ENCODE results near the gene ATG16L1.

The ATG16L1 gene

GRCh38 chr2:233227346-233227978 is 24.0 kb upstream of the ATG16L1 start:
- H3K27ac ChIP-seq (ENCODE audit: low read depth in 2 of 2, low read length in 2 of 2), result no peak overlapping the region
- H3K4me1 ChIP-seq (ENCODE audit: control insufficient read depth in 2 of 2, insufficient read depth in 2 of 2, low read length in 2 of 2), result no peaks in the 10 kb centered on the region
- H3K36me3 ChIP-seq (ENCODE audit: control insufficient read depth in 2 of 2, insufficient read depth in 2 of 2, low read length in 2 of 2), result no peaks in the 10 kb centered on the region
- no peak overlapping the region for H3K4me3 ChIP-seq (ENCODE audit: low read length in 2 of 2)
- no peaks in the 10 kb centered on the region for H3K9me3 ChIP-seq (ENCODE audit: control insufficient read depth in 2 of 2, low read length in 2 of 2)
- H3K9ac ChIP-seq (ENCODE audit: low read depth in 1 of 2, low read length in 2 of 2), result no peak overlapping the region
- no peaks in the 10 kb centered on the region for H3K27me3 ChIP-seq (ENCODE audit: control insufficient read depth in 2 of 2, insufficient read depth in 2 of 2, low read length in 2 of 2)

GRCh38 chr2:233228376-233228775 is 23.1 kb upstream of the ATG16L1 start:
- H3K4me1 ChIP-seq (ENCODE audit: control insufficient read depth in 2 of 2, insufficient read depth in 2 of 2, low read length in 2 of 2), result no peaks in the 10 kb centered on the region
- H3K9me3 ChIP-seq (ENCODE audit: control insufficient read depth in 2 of 2, low read length in 2 of 2), result no peaks in the 10 kb centered on the region
- H3K27ac ChIP-seq (ENCODE audit: low read depth in 2 of 2, low read length in 2 of 2), result no peak overlapping the region
- no peaks in the 10 kb centered on the region for H3K36me3 ChIP-seq (ENCODE audit: control insufficient read depth in 2 of 2, insufficient read depth in 2 of 2, low read length in 2 of 2)
- H3K4me3 ChIP-seq (ENCODE audit: low read length in 2 of 2), result no peak overlapping the region
- no peak overlapping the region for H3K9ac ChIP-seq (ENCODE audit: low read depth in 1 of 2, low read length in 2 of 2)
- no peaks in the 10 kb centered on the region for H3K27me3 ChIP-seq (ENCODE audit: control insufficient read depth in 2 of 2, insufficient read depth in 2 of 2, low read length in 2 of 2)

GRCh38 chr2:233233618-233234230 is 17.7 kb upstream of the ATG16L1 start:
- Histone ChIP-seq H3K9ac (ENCODE audit: low read depth in 1 of 2, low read length in 2 of 2) (no peak overlapping the region), H3K4me1 (ENCODE audit: control insufficient read depth in 2 of 2, insufficient read depth in 2 of 2, low read length in 2 of 2) (no peaks in the 10 kb centered on the region)

GRCh38 chr2:233234264-233234663 is 17.2 kb upstream of the ATG16L1 start:
- Histone ChIP-seq H3K9ac (ENCODE audit: low read depth in 1 of 2, low read length in 2 of 2) (no peak overlapping the region), H3K4me3 (ENCODE audit: low read length in 2 of 2) (no peak overlapping the region), H3K36me3 (ENCODE audit: control insufficient read depth in 2 of 2, insufficient read depth in 2 of 2, low read length in 2 of 2) (no peaks in the 10 kb centered on the region), H3K27me3 (ENCODE audit: control insufficient read depth in 2 of 2, insufficient read depth in 2 of 2, low read length in 2 of 2) (no peaks in the 10 kb centered on the region), H3K4me1 (ENCODE audit: control insufficient read depth in 2 of 2, insufficient read depth in 2 of 2, low read length in 2 of 2) (no peaks in the 10 kb centered on the region), H3K27ac (ENCODE audit: low read depth in 2 of 2, low read length in 2 of 2) (no peak overlapping the region), H3K9me3 (ENCODE audit: control insufficient read depth in 2 of 2, low read length in 2 of 2) (peaks cover 0 to 1% of the 10 kb centered on the region in 2 donors)

More at GRCh38 chr2:233233618-233234230, 17.7 kb upstream of the ATG16L1 start:
- Histone ChIP-seq H3K36me3 (ENCODE audit: control insufficient read depth in 2 of 2, insufficient read depth in 2 of 2, low read length in 2 of 2) (no peaks in the 10 kb centered on the region), H3K4me3 (ENCODE audit: low read length in 2 of 2) (no peak overlapping the region), H3K9me3 (ENCODE audit: control insufficient read depth in 2 of 2, low read length in 2 of 2) (peaks cover 0 to 1% of the 10 kb centered on the region in 2 donors), H3K27ac (ENCODE audit: low read depth in 2 of 2, low read length in 2 of 2) (no peak overlapping the region), H3K27me3 (ENCODE audit: control insufficient read depth in 2 of 2, insufficient read depth in 2 of 2, low read length in 2 of 2) (no peaks in the 10 kb centered on the region)

- no peak overlapping the region for H3K4me3 ChIP-seq (ENCODE audit: low read length in 2 of 2)
- H3K4me1 ChIP-seq (ENCODE audit: control insufficient read depth in 2 of 2, insufficient read depth in 2 of 2, low read length in 2 of 2), result no peaks in the 10 kb centered on the region
- peaks cover 0 to 1% of the 10 kb centered on the region in 2 donors for H3K9me3 ChIP-seq (ENCODE audit: control insufficient read depth in 2 of 2, low read length in 2 of 2)
- no peaks in the 10 kb centered on the region for H3K27me3 ChIP-seq (ENCODE audit: control insufficient read depth in 2 of 2, insufficient read depth in 2 of 2, low read length in 2 of 2)
- H3K9ac ChIP-seq (ENCODE audit: low read depth in 1 of 2, low read length in 2 of 2), result no peak overlapping the region
- no peak overlapping the region for H3K27ac ChIP-seq (ENCODE audit: low read depth in 2 of 2, low read length in 2 of 2)
- no peaks in the 10 kb centered on the region for H3K36me3 ChIP-seq (ENCODE audit: control insufficient read depth in 2 of 2, insufficient read depth in 2 of 2, low read length in 2 of 2)
These were observed 16.5 kb upstream of the ATG16L1 start for GRCh38 chr2:233234996-233235395.

- H3K9ac ChIP-seq (ENCODE audit: low read depth in 1 of 2, low read length in 2 of 2), result no peak overlapping the region
- no peaks in the 10 kb centered on the region for H3K4me1 ChIP-seq (ENCODE audit: control insufficient read depth in 2 of 2, insufficient read depth in 2 of 2, low read length in 2 of 2)
- no peaks in the 10 kb centered on the region for H3K36me3 ChIP-seq (ENCODE audit: control insufficient read depth in 2 of 2, insufficient read depth in 2 of 2, low read length in 2 of 2)
- no peak overlapping the region for H3K27ac ChIP-seq (ENCODE audit: low read depth in 2 of 2, low read length in 2 of 2)
- H3K27me3 ChIP-seq (ENCODE audit: control insufficient read depth in 2 of 2, insufficient read depth in 2 of 2, low read length in 2 of 2), result no peaks in the 10 kb centered on the region
- peaks cover 0 to 1% of the 10 kb centered on the region in 2 donors for H3K9me3 ChIP-seq (ENCODE audit: control insufficient read depth in 2 of 2, low read length in 2 of 2)
- no peak overlapping the region for H3K4me3 ChIP-seq (ENCODE audit: low read length in 2 of 2)
These were observed 15.5 kb upstream of the ATG16L1 start for GRCh38 chr2:233235977-233236376.

GRCh38 chr2:233236820-233237589 is 14.5 kb upstream of the ATG16L1 start:
- peaks cover 2 to 6% of the 10 kb centered on the region in 2 donors for H3K4me1 ChIP-seq (ENCODE audit: control insufficient read depth in 2 of 2, insufficient read depth in 2 of 2, low read length in 2 of 2)
- H3K27ac ChIP-seq (ENCODE audit: low read depth in 2 of 2, low read length in 2 of 2), result no peak overlapping the region
- H3K27me3 ChIP-seq (ENCODE audit: control insufficient read depth in 2 of 2, insufficient read depth in 2 of 2, low read length in 2 of 2), result no peaks in the 10 kb centered on the region
- peaks cover 0 to 1% of the 10 kb centered on the region in 2 donors for H3K9me3 ChIP-seq (ENCODE audit: control insufficient read depth in 2 of 2, low read length in 2 of 2)
- no peak overlapping the region for H3K4me3 ChIP-seq (ENCODE audit: low read length in 2 of 2)
- no peak overlapping the region for H3K9ac ChIP-seq (ENCODE audit: low read depth in 1 of 2, low read length in 2 of 2)
- H3K36me3 ChIP-seq (ENCODE audit: control insufficient read depth in 2 of 2, insufficient read depth in 2 of 2, low read length in 2 of 2), result no peaks in the 10 kb centered on the region

- no peak overlapping the region for H3K9ac ChIP-seq (ENCODE audit: low read depth in 1 of 2, low read length in 2 of 2)
- H3K9me3 ChIP-seq (ENCODE audit: control insufficient read depth in 2 of 2, low read length in 2 of 2), result peaks cover 0 to 1% of the 10 kb centered on the region in 2 donors
- H3K36me3 ChIP-seq (ENCODE audit: control insufficient read depth in 2 of 2, insufficient read depth in 2 of 2, low read length in 2 of 2), result no peaks in the 10 kb centered on the region
- peaks cover 7 to 9% of the 10 kb centered on the region in 2 donors for H3K4me1 ChIP-seq (ENCODE audit: control insufficient read depth in 2 of 2, insufficient read depth in 2 of 2, low read length in 2 of 2)
- H3K27ac ChIP-seq (ENCODE audit: low read depth in 2 of 2, low read length in 2 of 2), result no peak overlapping the region
- H3K27me3 ChIP-seq (ENCODE audit: control insufficient read depth in 2 of 2, insufficient read depth in 2 of 2, low read length in 2 of 2), result no peaks in the 10 kb centered on the region
- H3K4me3 ChIP-seq (ENCODE audit: low read length in 2 of 2), result no peak overlapping the region
These were observed 10.6 kb upstream of the ATG16L1 start for GRCh38 chr2:233240897-233241296.

GRCh38 chr2:233241803-233242202 is 9.7 kb upstream of the ATG16L1 start:
- no peaks in the 10 kb centered on the region for H3K36me3 ChIP-seq (ENCODE audit: control insufficient read depth in 2 of 2, insufficient read depth in 2 of 2, low read length in 2 of 2)
- peaks cover 0 to 1% of the 10 kb centered on the region in 2 donors for H3K9me3 ChIP-seq (ENCODE audit: control insufficient read depth in 2 of 2, low read length in 2 of 2)
- H3K27ac ChIP-seq (ENCODE audit: low read depth in 2 of 2, low read length in 2 of 2), result peak overlapping the region; percentile 2 to 61
- H3K4me3 ChIP-seq (ENCODE audit: low read length in 2 of 2), result no peak overlapping the region
- peak overlapping the region in 1 of 2 donors; percentile 47 for H3K9ac ChIP-seq (ENCODE audit: low read depth in 1 of 2, low read length in 2 of 2)
- peaks cover 7 to 9% of the 10 kb centered on the region in 2 donors for H3K4me1 ChIP-seq (ENCODE audit: control insufficient read depth in 2 of 2, insufficient read depth in 2 of 2, low read length in 2 of 2)
- H3K27me3 ChIP-seq (ENCODE audit: control insufficient read depth in 2 of 2, insufficient read depth in 2 of 2, low read length in 2 of 2), result no peaks in the 10 kb centered on the region

Data from mucosa of rectum (tissue), 2 donors.